Naive B cell (primary cell): Measurements from ENCODE around the gene ZNF778. TPM values are rescaled to one million over a fixed set of nuclear protein-coding genes. Genes with fewer than 3 reads are reported as not detected.
"Not testable (repeated sequence)": the region's sequence is repeated elsewhere in the genome, so short reads cannot be mapped to it uniquely, and the experiment has no call there.

ENCODE experiments used
- ATAC-seq, 2 donors: fragments of 150-1000 bp; cut with Tn5 transposase; 2 replicates each; pipeline ENCODE4 v1.10.0; 2021; ENCODE audit warnings: low read depth in 2 of 2, mild to moderate bottlenecking in 2 of 2, moderate library complexity in 2 of 2
- DNase-seq: peaks from one replicate; pipeline ENCODE4 v3.0.0; 2022
- H3K27ac Mint-ChIP-seq, 6 donors: one replicate each; pipeline ENCODE4 v1.8.0; 2020 to 2022; ENCODE audit warnings: mild to moderate bottlenecking in 6 of 6, mixed read lengths in 6 of 6, moderate library complexity in 5 of 6, inconsistent platforms in 2 of 6
- H3K27me3 Mint-ChIP-seq, 3 donors: one replicate each; pipeline ENCODE4 v1.8.0; 2021 to 2022; ENCODE audit warnings: mixed read lengths in 3 of 3, mild to moderate bottlenecking in 1 of 3
- H3K36me3 Mint-ChIP-seq, 2 donors: one replicate each; pipeline ENCODE4 v1.8.0; 2020 to 2022; ENCODE audit warnings: mixed read lengths in 2 of 2, inconsistent platforms in 1 of 2, mild to moderate bottlenecking in 1 of 2
- H3K4me1 Mint-ChIP-seq, 3 donors: one replicate each; pipeline ENCODE4 v1.8.0; 2020 to 2022; ENCODE audit warnings: mixed read lengths in 3 of 3, inconsistent platforms in 1 of 3, mild to moderate bottlenecking in 1 of 3, moderate library complexity in 1 of 3
- H3K4me3 Mint-ChIP-seq, 8 donors: one replicate each; pipeline ENCODE4 v1.8.0; 2020 to 2022; ENCODE audit warnings: mild to moderate bottlenecking in 8 of 8, mixed read lengths in 8 of 8, moderate library complexity in 8 of 8, inconsistent platforms in 2 of 8
- H3K9me3 Mint-ChIP-seq, 7 donors: one replicate each; pipeline ENCODE4 v1.8.0; 2020 to 2022; ENCODE audit warnings: mixed read lengths in 7 of 7, mild to moderate bottlenecking in 5 of 7, inconsistent platforms in 2 of 7, moderate library complexity in 1 of 7
- polyA plus RNA-seq, 6 donors: library from polyadenylated mRNA; unstranded; fragments of 300-500 nt; fragmentation: Illumina TruSeq; gene quantifications; one replicate each; pipeline ENCODE4 v1.2.3, GENCODE V29; 2021; ENCODE audit warnings: low read depth in 6 of 6

The ZNF778 gene
- polyA plus RNA-seq, 6 donors from 2014 or later: 1.5 to 7.1 (median 4.2) TPM

DNA sequence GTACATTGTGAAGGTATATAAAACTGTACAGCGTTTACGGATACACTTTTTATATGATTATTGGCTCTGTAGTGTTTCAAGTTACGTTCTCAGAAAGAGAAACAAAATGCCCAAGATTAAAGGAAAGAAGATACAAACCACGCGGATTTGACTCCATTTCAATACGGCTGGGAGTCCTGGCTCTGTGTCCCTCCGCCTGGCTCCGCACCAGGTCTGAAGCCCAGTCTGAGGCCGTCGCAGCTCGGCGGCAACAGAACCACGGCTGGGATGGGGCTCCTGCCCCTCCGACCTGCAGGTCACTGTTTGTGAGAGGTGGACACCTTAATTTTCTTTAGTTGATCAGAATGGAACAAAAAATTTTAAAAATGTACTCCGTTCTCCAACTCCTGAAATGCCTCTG lies 50.2 kb downstream of the ZNF778 start:
- not testable (repeated sequence) for ATAC-seq, H3K27ac Mint-ChIP-seq, H3K36me3 Mint-ChIP-seq, H3K4me1 Mint-ChIP-seq, H3K9me3 Mint-ChIP-seq, H3K27me3 Mint-ChIP-seq, DNase-seq, H3K4me3 Mint-ChIP-seq

DNA sequence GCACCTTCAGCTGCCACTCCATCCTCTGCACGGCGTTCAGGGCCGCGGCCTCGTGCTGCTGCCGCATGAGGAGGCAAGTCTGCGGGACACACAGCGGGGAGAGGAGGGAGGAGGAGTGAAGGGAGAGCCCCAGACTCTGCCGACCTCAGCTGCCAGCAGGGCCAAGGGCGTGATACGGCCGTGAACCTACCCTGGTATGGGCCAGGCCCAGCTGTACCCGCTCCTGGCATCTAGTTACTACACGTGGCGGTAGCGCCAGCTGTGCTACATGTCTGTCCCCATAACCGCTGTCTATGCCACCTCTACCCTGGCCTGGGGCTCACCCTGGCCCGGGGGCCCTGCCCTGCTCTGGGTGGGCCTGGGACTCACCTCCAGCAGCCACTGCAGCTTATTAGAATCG lies 51.1 kb downstream of the ZNF778 start:
- H3K27ac Mint-ChIP-seq: no peak overlapping the region
- peaks cover 4 to 10% of the 10 kb centered on the region in 2 donors for H3K36me3 Mint-ChIP-seq

DNA sequence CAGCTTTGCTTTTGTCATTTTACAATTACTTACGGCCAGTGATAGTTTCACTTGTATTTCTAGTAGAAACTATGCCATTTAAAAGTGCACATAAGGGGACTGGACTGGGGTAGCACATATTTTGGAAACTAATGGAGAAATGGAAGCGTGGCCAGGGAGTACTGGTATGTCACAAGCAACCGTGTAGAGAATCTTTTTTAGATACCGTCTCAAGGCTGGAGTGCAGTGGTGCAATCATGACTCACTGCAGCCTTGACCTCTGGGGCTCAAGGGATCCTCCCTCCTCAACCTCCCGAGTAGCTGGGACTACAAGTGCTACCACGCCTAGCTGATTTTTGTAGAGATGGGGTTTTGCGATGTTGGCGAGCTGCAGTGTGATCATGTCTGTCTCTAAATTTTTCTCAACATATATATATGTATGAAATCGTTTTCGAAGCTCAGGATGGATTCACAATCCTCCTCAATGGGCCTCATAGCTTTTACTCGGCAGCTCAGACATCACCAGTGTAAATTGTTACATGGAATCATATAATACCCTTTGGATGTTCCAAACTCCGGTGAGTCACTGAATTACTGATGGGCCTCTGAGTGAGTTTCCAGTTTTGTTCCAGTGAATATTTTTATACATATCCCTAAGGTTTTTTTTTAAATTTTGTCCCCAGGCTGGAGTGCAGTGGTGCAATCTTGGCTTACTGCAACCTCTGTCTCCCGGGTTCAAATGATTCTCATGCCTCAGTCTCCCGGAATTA lies 51.7 kb downstream of the ZNF778 start:
- peaks cover 0 to 6% (median 5%) of the 10 kb centered on the region in 3 donors for H3K4me1 Mint-ChIP-seq
- H3K27ac Mint-ChIP-seq: no peak overlapping the region
- no peak overlapping the region for H3K4me3 Mint-ChIP-seq
- peaks cover 7 to 14% of the 10 kb centered on the region in 2 donors for H3K36me3 Mint-ChIP-seq
- DNase-seq (no peak), ATAC-seq (no peak)
- no peaks in the 10 kb centered on the region for H3K27me3 Mint-ChIP-seq
- no peaks in the 10 kb centered on the region for H3K9me3 Mint-ChIP-seq

More for the DNA sequence above, 51.1 kb downstream of the ZNF778 start:
- Mint-ChIP-seq H3K4me3 (no peak overlapping the region), H3K9me3 (no peaks in the 10 kb centered on the region), H3K4me1 (peaks cover 0 to 4% (median 3%) of the 10 kb centered on the region in 3 donors), H3K27me3 (no peaks in the 10 kb centered on the region)
- DNase-seq: no peak
- no peak for ATAC-seq

DNA sequence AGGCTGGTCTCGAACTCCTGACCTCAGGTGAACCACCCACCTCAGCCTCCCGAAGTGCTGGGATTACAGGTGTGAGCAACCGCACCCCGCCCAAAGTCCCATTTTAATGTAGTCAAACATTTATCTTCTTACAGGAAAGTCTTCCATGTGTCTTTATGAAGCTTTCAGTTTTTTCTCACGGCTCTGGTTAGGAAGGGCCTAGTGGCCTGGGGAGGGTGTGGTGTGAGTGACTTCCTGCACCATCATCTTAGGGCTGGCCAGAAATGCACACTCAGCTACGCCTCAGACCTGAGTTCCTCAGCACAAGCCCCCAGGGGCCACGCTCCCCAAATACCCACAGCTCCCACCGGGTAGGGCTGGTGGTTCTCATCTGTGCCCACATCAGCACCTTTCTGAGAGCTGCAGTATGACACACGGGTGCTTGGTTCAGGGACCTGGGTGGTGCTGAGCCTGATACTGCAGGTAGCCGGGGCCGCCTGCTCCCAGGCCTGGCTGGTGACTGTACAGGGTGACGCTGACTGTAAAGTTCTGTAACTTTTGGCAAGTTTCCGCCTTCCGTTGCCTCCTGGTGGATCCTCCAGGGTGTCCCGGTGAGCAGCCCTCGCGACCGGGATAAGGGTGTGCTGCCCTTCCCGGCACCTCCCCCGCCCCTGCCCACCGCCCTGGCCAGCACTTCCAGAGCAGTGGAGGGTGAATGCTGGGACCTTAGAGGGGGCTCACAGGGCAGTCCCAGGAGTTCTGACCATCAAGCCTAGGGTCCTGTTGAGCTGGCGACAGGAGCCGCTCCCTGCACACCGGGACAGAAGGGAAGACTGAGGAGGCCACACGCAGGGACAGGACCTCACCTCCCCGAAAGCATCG lies 52.5 kb downstream of the ZNF778 start:
- DNase-seq (no peak), ATAC-seq (no peak)
- Mint-ChIP-seq H3K36me3 (peaks cover 7 to 14% of the 10 kb centered on the region in 2 donors), H3K4me1 (peaks cover 0 to 6% (median 5%) of the 10 kb centered on the region in 3 donors), H3K27me3 (no peaks in the 10 kb centered on the region), H3K27ac (peak overlapping the region in 1 of 6 donors; percentile 29), H3K4me3 (no peak overlapping the region), H3K9me3 (no peaks in the 10 kb centered on the region)

DNA sequence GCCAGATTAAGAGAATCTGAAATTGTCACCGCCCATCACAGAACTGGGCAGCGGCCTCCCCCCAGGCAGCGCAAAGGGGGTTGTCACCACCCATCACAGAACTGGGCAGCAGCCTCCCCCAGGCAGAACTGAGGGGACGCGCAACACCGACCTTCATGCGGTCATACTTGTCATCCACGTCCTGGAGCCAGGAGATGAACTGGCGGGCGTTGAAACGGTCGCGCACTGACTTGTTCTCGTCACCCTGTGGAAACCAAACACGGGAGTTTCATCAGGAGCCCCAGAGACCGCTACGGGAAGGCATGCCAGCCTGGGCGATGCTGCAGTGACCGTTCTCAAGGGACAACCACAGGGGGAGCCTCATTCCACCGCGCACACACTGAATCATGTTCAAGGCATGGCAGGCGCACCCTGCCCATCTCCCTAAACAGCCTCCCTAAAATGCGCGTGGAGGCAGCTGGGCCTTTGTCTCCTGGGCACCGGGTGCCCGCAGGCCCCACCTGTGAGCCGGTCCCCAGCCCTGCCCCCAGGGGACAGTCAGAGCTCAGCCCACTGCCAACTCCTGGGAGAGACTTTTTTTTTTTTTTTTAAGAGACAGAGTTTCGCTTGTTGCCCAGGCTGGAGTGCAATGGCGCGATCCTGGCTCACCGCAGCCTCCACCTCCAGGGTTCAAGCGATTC lies 53.3 kb downstream of the ZNF778 start:
- Mint-ChIP-seq H3K4me3 (no peak overlapping the region), H3K9me3 (no peaks in the 10 kb centered on the region), H3K4me1 (peaks cover 0 to 6% (median 5%) of the 10 kb centered on the region in 3 donors), H3K27ac (peak overlapping the region in 1 of 6 donors; percentile 47), H3K27me3 (no peaks in the 10 kb centered on the region), H3K36me3 (peaks cover 7 to 14% of the 10 kb centered on the region in 2 donors)
- ATAC-seq: no peak
- no peak for DNase-seq

DNA sequence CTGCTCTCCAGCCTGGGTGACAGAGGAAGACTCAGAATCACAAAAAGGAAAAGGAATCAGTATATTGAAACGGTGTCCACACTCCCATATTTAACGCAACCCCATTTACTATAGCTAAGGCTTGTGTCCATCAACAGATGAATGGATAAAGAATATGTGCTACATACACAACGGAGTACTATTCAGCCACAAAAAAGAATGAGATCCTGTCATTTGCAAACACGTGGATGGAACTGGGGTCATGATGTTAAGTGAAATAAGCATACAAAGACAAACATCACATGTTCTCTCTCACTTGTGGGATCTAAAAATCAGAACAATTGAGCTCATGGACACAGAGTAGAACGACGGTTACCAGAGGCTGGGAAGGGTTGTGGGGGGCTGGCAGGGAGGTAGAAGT lies 55.1 kb downstream of the ZNF778 start:
- Mint-ChIP-seq H3K36me3 (peaks cover 7 to 14% of the 10 kb centered on the region in 2 donors), H3K4me1 (peaks cover 0 to 6% (median 5%) of the 10 kb centered on the region in 3 donors), H3K4me3 (no peak overlapping the region), H3K27ac (peak overlapping the region in 1 of 6 donors; percentile 30), H3K9me3 (no peaks in the 10 kb centered on the region), H3K27me3 (no peaks in the 10 kb centered on the region)
- DNase-seq: no peak
- no peak for ATAC-seq

DNA sequence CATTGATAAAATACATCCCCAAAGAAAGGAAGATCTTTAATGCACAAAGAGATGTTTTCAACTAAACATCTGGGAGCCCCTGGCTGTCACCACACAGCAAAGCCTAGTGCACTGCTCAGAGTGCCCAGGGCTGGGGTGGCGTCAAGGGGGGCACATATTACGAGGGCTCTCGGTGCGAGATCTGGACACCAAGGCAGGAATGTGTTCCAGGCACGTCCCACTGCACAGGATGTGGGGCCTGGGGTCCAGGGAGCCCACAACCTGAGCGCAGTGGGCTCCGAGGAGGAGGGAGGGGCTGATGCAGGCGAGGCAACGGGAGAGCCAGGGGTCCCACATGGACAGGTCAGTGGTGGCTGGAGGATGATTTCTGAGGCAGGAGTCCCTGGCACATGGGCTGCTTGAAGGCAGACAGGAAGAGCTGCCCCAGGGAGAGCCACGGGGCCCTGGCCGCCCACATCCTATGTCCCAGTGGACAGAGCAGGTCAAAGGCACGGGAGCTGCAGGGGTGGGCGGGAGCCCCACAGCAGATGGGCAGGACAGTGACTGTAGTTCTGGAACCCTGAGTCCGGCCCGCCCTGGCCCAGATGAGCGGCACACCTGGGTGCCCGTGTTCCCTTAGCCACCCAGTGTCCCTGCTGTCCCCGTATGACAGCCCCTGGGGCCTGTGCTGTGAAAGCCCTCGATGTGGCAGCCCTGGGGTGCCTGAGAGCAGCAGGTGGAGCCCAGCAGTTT lies 56.4 kb downstream of the ZNF778 start:
- no peak for DNase-seq
- H3K4me1 Mint-ChIP-seq: peaks cover 0 to 6% (median 5%) of the 10 kb centered on the region in 3 donors
- H3K36me3 Mint-ChIP-seq: peaks cover 7 to 14% of the 10 kb centered on the region in 2 donors
- no peaks in the 10 kb centered on the region for H3K27me3 Mint-ChIP-seq
- no peak for ATAC-seq
- H3K4me3 Mint-ChIP-seq: peak overlapping the region in 2 of 8 donors; percentile 9 to 54
- no peaks in the 10 kb centered on the region for H3K9me3 Mint-ChIP-seq
- H3K27ac Mint-ChIP-seq: peak overlapping the region in 1 of 6 donors; percentile 42

DNA sequence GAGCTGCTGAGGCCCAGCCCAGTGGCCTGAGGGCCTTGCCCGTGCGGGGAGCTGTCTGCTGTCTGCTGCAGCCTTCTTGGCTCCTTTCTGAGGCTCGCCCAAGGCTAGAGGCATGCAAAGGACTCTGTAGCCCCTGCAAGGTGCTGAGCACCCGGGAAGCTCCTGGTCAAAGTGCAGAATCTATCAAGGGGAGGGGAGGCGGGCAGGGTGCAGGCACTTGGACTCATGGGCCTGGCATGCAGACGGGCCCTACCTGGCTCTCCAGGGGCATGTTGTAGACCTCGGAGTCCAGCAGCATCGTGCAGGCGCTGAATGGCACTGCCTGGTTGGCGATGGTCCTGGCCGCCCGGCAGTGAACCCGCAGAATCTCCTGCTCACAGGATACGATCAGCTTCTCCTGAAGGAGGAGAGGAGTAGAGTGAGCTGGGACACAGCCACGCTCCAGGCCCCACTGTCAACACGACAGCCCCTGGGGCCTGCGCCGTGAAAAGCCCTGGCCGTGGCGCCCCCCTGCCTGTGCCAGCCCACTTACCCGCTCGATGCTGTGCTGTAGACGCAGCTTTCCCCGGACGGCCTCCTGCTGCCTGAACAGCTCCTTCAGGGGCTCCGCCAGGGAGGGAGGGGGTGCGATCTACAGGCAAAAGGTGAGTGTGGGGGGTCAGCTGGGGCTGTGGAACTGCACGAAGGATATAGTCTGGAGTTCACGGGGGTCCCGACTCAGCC lies 57.2 kb downstream of the ZNF778 start:
- no peaks in the 10 kb centered on the region for H3K9me3 Mint-ChIP-seq
- DNase-seq (no peak), ATAC-seq (no peak)
- H3K4me3 Mint-ChIP-seq: no peak overlapping the region
- H3K4me1 Mint-ChIP-seq: peaks cover 0 to 6% (median 5%) of the 10 kb centered on the region in 3 donors
- H3K36me3 Mint-ChIP-seq: peaks cover 7 to 14% of the 10 kb centered on the region in 2 donors
- no peaks in the 10 kb centered on the region for H3K27me3 Mint-ChIP-seq
- no peak overlapping the region for H3K27ac Mint-ChIP-seq

DNA sequence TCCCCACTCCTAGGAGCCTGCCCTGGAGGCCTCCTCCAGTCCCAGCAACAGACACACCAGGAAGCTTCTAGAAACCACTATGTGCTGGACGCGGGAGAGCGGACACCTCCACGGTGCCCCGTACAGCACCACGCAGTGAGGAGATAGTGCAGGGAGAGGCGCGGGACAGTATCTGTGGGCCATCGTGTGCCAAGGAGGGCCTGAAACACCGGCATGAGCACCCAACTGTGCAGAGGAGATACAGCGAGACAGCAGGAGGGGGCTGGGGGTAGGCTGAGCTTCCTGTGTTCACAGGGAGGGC lies 57.7 kb downstream of the ZNF778 start:
- H3K4me3 Mint-ChIP-seq: no peak overlapping the region
- peaks cover 7 to 14% of the 10 kb centered on the region in 2 donors for H3K36me3 Mint-ChIP-seq
- H3K27me3 Mint-ChIP-seq: no peaks in the 10 kb centered on the region
- H3K4me1 Mint-ChIP-seq: peaks cover 0 to 6% (median 5%) of the 10 kb centered on the region in 3 donors
- H3K9me3 Mint-ChIP-seq: no peaks in the 10 kb centered on the region
- ATAC-seq: no peak
- H3K27ac Mint-ChIP-seq: no peak overlapping the region
- no peak for DNase-seq

DNA sequence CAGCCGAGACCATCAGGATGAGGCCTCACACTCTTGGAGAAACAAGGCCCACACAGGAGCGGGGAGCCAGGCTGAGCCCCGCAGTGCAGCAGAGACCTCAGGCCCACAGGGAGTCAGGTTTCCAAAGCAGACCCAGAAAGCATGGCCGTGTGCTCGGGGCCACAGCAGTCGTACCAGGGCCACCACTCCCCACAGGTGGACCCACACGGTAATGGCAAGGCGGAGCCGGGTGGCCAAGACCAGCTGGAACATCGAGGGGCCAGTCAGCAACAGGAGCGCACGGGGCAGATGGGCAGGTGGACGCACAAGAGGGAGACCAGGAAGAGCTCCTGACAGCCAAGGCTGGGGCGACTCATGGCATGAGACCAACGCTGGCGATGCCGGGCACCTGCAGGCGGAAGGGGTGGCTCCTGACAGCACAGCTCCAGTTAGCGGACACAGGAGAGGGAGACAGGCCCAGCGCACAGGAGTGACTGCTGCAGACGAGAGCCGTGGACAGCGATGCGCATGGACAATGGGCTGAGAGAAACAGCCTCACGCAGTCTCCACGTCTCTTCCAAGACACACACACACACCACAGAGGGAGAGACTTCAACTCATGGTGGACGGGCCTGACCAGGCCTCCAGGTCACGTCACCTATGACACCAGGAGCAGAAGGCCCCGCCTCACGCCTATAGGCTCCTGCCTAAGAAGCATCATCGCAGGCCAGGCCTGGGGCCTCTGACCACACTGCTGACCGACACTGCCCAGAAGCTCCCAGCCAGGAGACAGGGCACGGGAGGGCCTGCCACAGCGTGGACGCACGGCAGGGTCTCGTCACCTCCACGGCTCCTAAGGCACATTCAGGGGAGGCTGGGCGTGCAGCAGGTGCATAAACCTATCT lies 58.6 kb downstream of the ZNF778 start:
- Mint-ChIP-seq H3K36me3 (peaks cover 7 to 14% of the 10 kb centered on the region in 2 donors), H3K4me3 (no peak overlapping the region), H3K27me3 (no peaks in the 10 kb centered on the region)

DNA sequence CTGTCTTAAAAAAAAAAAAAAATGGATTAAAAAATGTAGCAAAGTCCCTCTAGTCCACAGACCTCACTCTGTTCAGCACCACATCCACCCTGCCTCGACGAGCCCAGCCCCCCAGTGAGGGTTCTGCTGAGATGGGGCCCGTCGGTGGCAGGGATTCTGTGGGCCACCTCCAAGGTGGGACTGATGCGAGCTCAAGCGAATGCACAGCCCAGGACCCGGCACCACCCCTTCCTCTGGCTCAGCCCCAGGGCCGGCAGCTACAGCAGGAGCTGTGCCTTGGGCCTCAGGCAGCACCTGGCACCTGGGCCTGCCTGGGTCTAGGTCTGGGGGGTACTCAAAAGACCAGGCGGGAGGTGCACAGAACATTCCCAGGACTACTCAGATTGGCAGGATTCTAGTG lies 59.5 kb downstream of the ZNF778 start:
- DNase-seq: no peak
- peak overlapping the region in 2 of 6 donors; percentile 38 to 70 for H3K27ac Mint-ChIP-seq

More for the DNA sequence above, 58.6 kb downstream of the ZNF778 start:
- peaks cover 0 to 6% (median 5%) of the 10 kb centered on the region in 3 donors for H3K4me1 Mint-ChIP-seq
- DNase-seq (no peak), ATAC-seq (no peak)
- no peaks in the 10 kb centered on the region for H3K9me3 Mint-ChIP-seq
- H3K27ac Mint-ChIP-seq: no peak overlapping the region

More for the DNA sequence above, 59.5 kb downstream of the ZNF778 start:
- Mint-ChIP-seq H3K4me1 (peaks cover 0 to 6% (median 5%) of the 10 kb centered on the region in 3 donors), H3K36me3 (peaks cover 7 to 14% of the 10 kb centered on the region in 2 donors), H3K9me3 (no peaks in the 10 kb centered on the region), H3K4me3 (no peak overlapping the region), H3K27me3 (no peaks in the 10 kb centered on the region)
- no peak for ATAC-seq
